Esophagus muscularis mucosa (tissue), 4 donors: ENCODE data around the gene STK25. TPM values are rescaled to one million over a fixed set of nuclear protein-coding genes. Genes with fewer than 3 reads are reported as not detected.

Source experiments
- DNase-seq: peaks from one replicate; pipeline ENCODE4 v3.0.0-alpha.2; 2017; ENCODE audit errors: extremely low spot score
- H3K27ac ChIP-seq, 4 donors: fragments of 200-600 bp; sonication (generic); replicated peaks in 1 of 4; 1 replicate in 3 of 4; 2 replicates in 1 of 4; pipeline ENCODE4 v1.5.1; 2016 to 2019; ENCODE audit warnings: mild to moderate bottlenecking in 1 of 4
- H3K27me3 ChIP-seq, 4 donors: fragments of 200-600 bp; sonication (generic); one replicate each; pipeline versions ENCODE4 v1.5.1 to v1.6.0; 2016 to 2019
- H3K36me3 ChIP-seq, 4 donors: fragments of 200-600 bp; sonication (generic); one replicate each; pipeline ENCODE4 v1.5.1; 2016 to 2019
- H3K4me1 ChIP-seq, 4 donors: fragments of 200-600 bp; sonication (generic); one replicate each; pipeline ENCODE4 v1.5.1; 2016 to 2019
- H3K4me3 ChIP-seq, 4 donors: fragments of 200-600 bp; sonication (generic); 1 replicate in 2 of 4; 2 replicates in 2 of 4; pipeline ENCODE4 v1.5.1; 2016 to 2019; ENCODE audit warnings: mild to moderate bottlenecking in 4 of 4, moderate library complexity in 1 of 4
- H3K9me3 ChIP-seq, 4 donors: fragments of 200-600 bp; sonication (generic); 1 replicate in 3 of 4; 2 replicates in 1 of 4; pipeline ENCODE4 v1.5.1; 2016 to 2019
- CTCF ChIP-seq, 3 experiments: fragments of 200-600 bp in 2 of 3; fragments of 450-650 bp in 1 of 3; sonication (generic) in 2 of 3; IDR thresholded peaks; one replicate each; pipeline ENCODE4 v1.5.1; 2017 to 2019; ENCODE audit warnings: antibody characterized with exemption in 3 of 3, mild to moderate bottlenecking in 2 of 3, moderate library complexity in 1 of 3
- EP300 ChIP-seq: sonication (generic); formaldehyde crosslinking; IDR thresholded peaks from one replicate; pipeline ENCODE4 v1.6.1; 2017; ENCODE audit warnings: antibody characterized with exemption
- POLR2A ChIP-seq: fragments of 450-650 bp; IDR thresholded peaks from one replicate; pipeline ENCODE4 v1.6.1; 2017; ENCODE audit warnings: antibody characterized with exemption, moderate library complexity, mild to moderate bottlenecking, low read depth
- POLR2AphosphoS5 ChIP-seq, 2 donors: sonication (generic); formaldehyde crosslinking; IDR thresholded peaks; one replicate each; pipeline ENCODE4 v1.6.1; 2017; ENCODE audit warnings: antibody characterized with exemption in 2 of 2
- WGBS: methylation state at CpG from one replicate; pipeline ENCODE4 v1.1.5; 2018; 5-methylcytosine and 5-hydroxymethylcytosine counted together
- intact Hi-C: fragments of 100-400 bp; cut with DNase I; formaldehyde crosslinking; loops from one replicate; pipeline ENCODE4 v1.15.1; 2023
- total RNA-seq, 4 donors: library from RNA; depleted of rRNA; stranded (reverse); fragments of >200 nt; gene quantifications; one replicate each; pipeline versions ENCODE4 v1.1.0 to v1.2.1, GENCODE V29; 2016

Gene STK25
- total RNA-seq, 4 donors from 2014 or later = 127 to 220 (median 153) TPM

GRCh38 chr2:241502281-241502680, 6.1 kb downstream of the STK25 start:
- WGBS = 92% methylated on average over 11 of the region's 11 CpGs
- Histone ChIP-seq H3K9me3 (no peaks in the 10 kb centered on the region), H3K4me1 (peaks cover 22 to 33% (median 23%) of the 10 kb centered on the region in 4 donors), H3K36me3 (peaks cover 16 to 56% (median 53%) of the 10 kb centered on the region in 4 donors), H3K27ac (no peak overlapping the region), H3K4me3 (no peak overlapping the region), H3K27me3 (no peaks in the 10 kb centered on the region)
- no peak for DNase-seq
- intact Hi-C loops = no loop called here
- TF ChIP-seq POLR2A (no peak), POLR2AphosphoS5 (IDR thresholded peaks at IDR 0.05) (no peak), EP300 (no peak), CTCF (IDR thresholded peaks at IDR 0.05) (no peak)

GRCh38 chr2:241501551-241501950, 6.8 kb downstream of the STK25 start:
- intact Hi-C loops = no loop called here
- Histone ChIP-seq H3K9me3 (no peaks in the 10 kb centered on the region), H3K27ac (no peak overlapping the region), H3K36me3 (peaks cover 22 to 63% (median 60%) of the 10 kb centered on the region in 4 donors), H3K4me3 (no peak overlapping the region), H3K27me3 (no peaks in the 10 kb centered on the region), H3K4me1 (peaks cover 15 to 25% (median 16%) of the 10 kb centered on the region in 4 donors)
- 92% methylated on average over 17 of the region's 17 CpGs for WGBS
- TF ChIP-seq POLR2AphosphoS5 (IDR thresholded peaks at IDR 0.05) = no peak
- TF ChIP-seq CTCF (IDR thresholded peaks at IDR 0.05) = no peak
- no peak for TF ChIP-seq EP300
- TF ChIP-seq POLR2A = no peak
- no peak for DNase-seq

- peaks cover 26 to 67% (median 64%) of the 10 kb centered on the region in 4 donors for H3K36me3 ChIP-seq
- DNase-seq = no peak
- no peaks in the 10 kb centered on the region for H3K9me3 ChIP-seq
- H3K27ac ChIP-seq = no peak overlapping the region
- intact Hi-C loops = no loop called here
- no peak overlapping the region for H3K4me3 ChIP-seq
- 92% methylated on average over 12 of the region's 12 CpGs for WGBS
- TF ChIP-seq POLR2A (no peak), EP300 (no peak)
- H3K27me3 ChIP-seq = no peaks in the 10 kb centered on the region
- peaks cover 11 to 21% (median 13%) of the 10 kb centered on the region in 4 donors for H3K4me1 ChIP-seq
Observed at GRCh38 chr2:241501099-241501541, 7.3 kb downstream of the STK25 start.

- H3K4me3 ChIP-seq = no peak overlapping the region
- intact Hi-C loops = no loop called here
- peaks cover 5 to 15% (median 6%) of the 10 kb centered on the region in 4 donors for H3K4me1 ChIP-seq
- H3K36me3 ChIP-seq = peaks cover 31 to 73% (median 68%) of the 10 kb centered on the region in 4 donors
- DNase-seq = no peak
- WGBS = 91% methylated on average over 10 of the region's 12 CpGs
- no peaks in the 10 kb centered on the region for H3K9me3 ChIP-seq
- no peaks in the 10 kb centered on the region for H3K27me3 ChIP-seq
- no peak overlapping the region for H3K27ac ChIP-seq
- no peak for TF ChIP-seq EP300
- no peak for TF ChIP-seq CTCF (IDR thresholded peaks at IDR 0.05)
- no peak for TF ChIP-seq POLR2AphosphoS5 (IDR thresholded peaks at IDR 0.05)
Observed at GRCh38 chr2:241500431-241500975, 7.9 kb downstream of the STK25 start.

- peaks cover under 1 to 10% (median 2%) of the 10 kb centered on the region in 4 donors for H3K4me1 ChIP-seq
- intact Hi-C loops = no loop called here
- H3K9me3 ChIP-seq = no peaks in the 10 kb centered on the region
- no peak overlapping the region for H3K4me3 ChIP-seq
- 92% methylated on average over 5 of the region's 10 CpGs for WGBS
- H3K27me3 ChIP-seq = no peaks in the 10 kb centered on the region
- TF ChIP-seq EP300 = no peak
- no peak for TF ChIP-seq POLR2AphosphoS5 (IDR thresholded peaks at IDR 0.05)
- no peak for TF ChIP-seq CTCF (IDR thresholded peaks at IDR 0.05)
- TF ChIP-seq POLR2A = no peak
- H3K27ac ChIP-seq = no peak overlapping the region
- DNase-seq = no peak
- peaks cover 36 to 78% (median 73%) of the 10 kb centered on the region in 4 donors for H3K36me3 ChIP-seq
Observed at GRCh38 chr2:241500016-241500415, 8.4 kb downstream of the STK25 start.
